CD14-positive monocyte (primary cell): ENCODE results near the gene URB1. TPM values are rescaled to one million over a fixed set of nuclear protein-coding genes. Genes with fewer than 3 reads are reported as not detected.

Experiments
- DNase-seq, 3 donors: peaks; one replicate each; pipeline ENCODE4 v3.0.0-alpha.2; 2011 to 2022
- H2AFZ ChIP-seq: 2 replicates; pipeline ENCODE4 v1.6.0; 2012; ENCODE audit warnings: mild to moderate bottlenecking, low read depth, low read length, inconsistent platforms; ENCODE audit not compliant: insufficient read depth, poor library complexity, severe bottlenecking
- H3K27ac ChIP-seq, 2 donors: 1 replicate in 1 of 2; 2 replicates in 1 of 2; pipeline ENCODE4 v1.5.1; 2012 to 2013; ENCODE audit warnings: low read length in 2 of 2, control low read depth in 1 of 2, inconsistent platforms in 1 of 2, low read depth in 1 of 2, mild to moderate bottlenecking in 1 of 2
- H3K27me3 ChIP-seq, 2 donors: one replicate each; pipeline versions ENCODE4 v1.6.0 to v1.6.1; 2011 to 2013; ENCODE audit warnings: low read length in 2 of 2; ENCODE audit not compliant: control insufficient read depth in 2 of 2, insufficient read depth in 2 of 2
- H3K36me3 ChIP-seq, 2 donors: replicated peaks in 1 of 2; 1 replicate in 1 of 2; 2 replicates in 1 of 2; pipeline versions ENCODE4 v1.5.1 to v1.6.1; 2012 to 2013; ENCODE audit warnings: low read length in 2 of 2, control low read depth in 1 of 2, inconsistent platforms in 1 of 2, mild to moderate bottlenecking in 1 of 2; ENCODE audit not compliant: insufficient read depth in 2 of 2, control insufficient read depth in 1 of 2
- H3K4me1 ChIP-seq, 2 donors: 1 replicate in 1 of 2; 2 replicates in 1 of 2; pipeline versions ENCODE4 v1.5.1 to v1.6.1; 2012 to 2013; ENCODE audit warnings: low read length in 2 of 2, control low read depth in 1 of 2, inconsistent platforms in 1 of 2, mild to moderate bottlenecking in 1 of 2, moderate library complexity in 1 of 2; ENCODE audit not compliant: insufficient read depth in 2 of 2, control insufficient read depth in 1 of 2
- H3K4me2 ChIP-seq: replicated peaks from 2 replicates; pipeline ENCODE3; 2012; ENCODE audit warnings: low read length, moderate library complexity, mild to moderate bottlenecking; ENCODE audit not compliant: poor library complexity, severe bottlenecking; ENCODE audit errors: extremely low read depth
- H3K4me3 ChIP-seq, 3 experiments: fragments of 200-600 bp in 1 of 3; sonication (generic) in 1 of 3; replicated peaks in 1 of 3; 1 replicate in 2 of 3; 2 replicates in 1 of 3; pipeline ENCODE4 v1.5.1; 2011 to 2013; ENCODE audit warnings: low read length in 3 of 3, mild to moderate bottlenecking in 3 of 3, control low read depth in 2 of 3, low read depth in 2 of 3, inconsistent platforms in 1 of 3, moderate library complexity in 1 of 3
- H3K79me2 ChIP-seq: 2 replicates; pipeline ENCODE4 v1.6.0; 2012; ENCODE audit warnings: mild to moderate bottlenecking, control low read depth, inconsistent platforms, low read length, moderate library complexity; ENCODE audit not compliant: insufficient read depth
- H3K9ac ChIP-seq: 2 replicates; pipeline ENCODE4 v1.6.0; 2017; ENCODE audit warnings: low read length, mild to moderate bottlenecking; ENCODE audit not compliant: insufficient read depth, poor library complexity, severe bottlenecking
- H3K9me3 ChIP-seq, 2 donors: replicated peaks in 1 of 2; 1 replicate in 1 of 2; 2 replicates in 1 of 2; pipeline versions ENCODE4 v1.5.1 to v1.6.1; 2012 to 2013; ENCODE audit warnings: low read length in 2 of 2, control low read depth in 1 of 2; ENCODE audit not compliant: control insufficient read depth in 1 of 2, insufficient read depth in 1 of 2
- H4K20me1 ChIP-seq: 2 replicates; pipeline ENCODE4 v1.6.0; 2012; ENCODE audit warnings: mild to moderate bottlenecking, low read length, control low read depth, moderate library complexity; ENCODE audit not compliant: insufficient read depth
- H3K27ac Mint-ChIP-seq, 7 donors: one replicate each; pipeline ENCODE4 v1.8.0; 2020; ENCODE audit warnings: mild to moderate bottlenecking in 7 of 7, mixed read lengths in 7 of 7, moderate library complexity in 6 of 7, inconsistent platforms in 2 of 7
- H3K27me3 Mint-ChIP-seq, 3 donors: one replicate each; pipeline ENCODE4 v1.8.0; 2021 to 2022; ENCODE audit warnings: low read depth in 3 of 3, mild to moderate bottlenecking in 3 of 3, mixed read lengths in 3 of 3, moderate library complexity in 3 of 3, inconsistent platforms in 1 of 3
- H3K36me3 Mint-ChIP-seq, 2 donors: one replicate each; pipeline ENCODE4 v1.8.0; 2020; ENCODE audit warnings: mixed read lengths in 2 of 2, inconsistent platforms in 1 of 2, mild to moderate bottlenecking in 1 of 2
- H3K4me1 Mint-ChIP-seq: one replicate; pipeline ENCODE4 v1.8.0; 2020; ENCODE audit warnings: mild to moderate bottlenecking, mixed read lengths
- H3K4me3 Mint-ChIP-seq, 2 donors: one replicate each; pipeline ENCODE4 v1.8.0; 2020; ENCODE audit warnings: mild to moderate bottlenecking in 2 of 2, mixed read lengths in 2 of 2, moderate library complexity in 1 of 2
- H3K9me3 Mint-ChIP-seq, 7 donors: one replicate each; pipeline ENCODE4 v1.8.0; 2020 to 2022; ENCODE audit warnings: mixed read lengths in 7 of 7, mild to moderate bottlenecking in 6 of 7, moderate library complexity in 6 of 7, inconsistent platforms in 2 of 7
- WGBS: methylation state at CpG from one replicate; pipeline ENCODE4 v1.1.5; 2013; ENCODE audit warnings: missing lambda C conversion rate; ENCODE audit not compliant: insufficient coverage; 5-methylcytosine and 5-hydroxymethylcytosine counted together
- intact Hi-C, 2 donors: fragments of 100-400 bp; cut with micrococcal nuclease; formaldehyde crosslinking; loops; one replicate each; pipeline versions ENCODE4 v1.15.0 to v1.15.1; 2023
- polyA plus RNA-seq, 3 donors: library from polyadenylated mRNA; depleted of rRNA in 1 of 3; unstranded in 2 of 3; stranded (reverse) in 1 of 3; fragments of 300-500 nt in 2 of 3; fragments of >200 nt in 1 of 3; fragmentation: Illumina TruSeq in 2 of 3; gene quantifications; 1 replicate in 2 of 3; 2 replicates in 1 of 3; pipeline ENCODE4 v1.2.3, GENCODE V29; 2012 to 2021
- TF ChIP-seq, protein P1 (sequence below): fragments of 200-600 bp; IDR thresholded peaks from one replicate; pipeline ENCODE4 v1.8.0; 2022; ENCODE audit warnings: antibody characterized with exemption, mild to moderate bottlenecking

URB1 gene
- polyA plus RNA-seq, 3 donors, result 0.25 to 2.4 (median 0.47) TPM

DNA sequence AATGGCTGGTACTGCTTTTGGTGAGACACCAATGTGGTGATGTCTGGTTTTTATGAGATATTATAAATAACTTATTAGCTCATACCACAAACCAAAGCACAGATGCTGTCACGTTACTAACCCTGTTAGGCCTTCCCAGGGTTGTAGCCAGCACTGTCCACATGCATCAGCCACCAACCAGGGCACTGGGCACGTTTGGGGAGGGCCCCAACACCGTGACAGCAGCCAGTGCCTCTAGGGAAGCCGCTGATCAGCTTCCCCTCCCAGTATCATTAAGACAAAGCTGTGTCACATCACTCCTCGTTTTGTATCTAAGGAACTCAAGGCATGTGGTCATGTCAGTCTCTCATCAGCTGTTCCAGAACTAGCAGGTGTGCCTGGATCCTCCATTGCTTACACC lies 13.9 kb downstream of the URB1 start:
- no peak for DNase-seq
- Histone ChIP-seq H3K9me3 (no peaks in the 10 kb centered on the region), H4K20me1 (no peaks in the 10 kb centered on the region), H3K4me2 (no peak overlapping the region), H3K4me3 (no peak overlapping the region), H3K27ac (no peak overlapping the region), H3K9ac (no peak overlapping the region), H3K27me3 (no peaks in the 10 kb centered on the region), H3K79me2 (no peaks in the 10 kb centered on the region), H2AFZ (no peak overlapping the region), H3K36me3 (peaks cover 66 to 97% of the 10 kb centered on the region in 2 donors), H3K4me1 (no peaks in the 10 kb centered on the region)
- Mint-ChIP-seq H3K27me3 (peaks cover 0 to 2% (median 0%) of the 10 kb centered on the region in 3 donors), H3K27ac (no peak overlapping the region), H3K4me3 (no peak overlapping the region), H3K4me1 (no peaks in the 10 kb centered on the region), H3K9me3 (no peaks in the 10 kb centered on the region), H3K36me3 (peaks cover 66 to 80% of the 10 kb centered on the region in 2 donors)
- TF ChIP-seq, protein P1, sequence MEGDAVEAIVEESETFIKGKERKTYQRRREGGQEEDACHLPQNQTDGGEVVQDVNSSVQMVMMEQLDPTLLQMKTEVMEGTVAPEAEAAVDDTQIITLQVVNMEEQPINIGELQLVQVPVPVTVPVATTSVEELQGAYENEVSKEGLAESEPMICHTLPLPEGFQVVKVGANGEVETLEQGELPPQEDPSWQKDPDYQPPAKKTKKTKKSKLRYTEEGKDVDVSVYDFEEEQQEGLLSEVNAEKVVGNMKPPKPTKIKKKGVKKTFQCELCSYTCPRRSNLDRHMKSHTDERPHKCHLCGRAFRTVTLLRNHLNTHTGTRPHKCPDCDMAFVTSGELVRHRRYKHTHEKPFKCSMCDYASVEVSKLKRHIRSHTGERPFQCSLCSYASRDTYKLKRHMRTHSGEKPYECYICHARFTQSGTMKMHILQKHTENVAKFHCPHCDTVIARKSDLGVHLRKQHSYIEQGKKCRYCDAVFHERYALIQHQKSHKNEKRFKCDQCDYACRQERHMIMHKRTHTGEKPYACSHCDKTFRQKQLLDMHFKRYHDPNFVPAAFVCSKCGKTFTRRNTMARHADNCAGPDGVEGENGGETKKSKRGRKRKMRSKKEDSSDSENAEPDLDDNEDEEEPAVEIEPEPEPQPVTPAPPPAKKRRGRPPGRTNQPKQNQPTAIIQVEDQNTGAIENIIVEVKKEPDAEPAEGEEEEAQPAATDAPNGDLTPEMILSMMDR, result no peak
- 85% methylated on average over 4 of the region's 5 CpGs for WGBS
- intact Hi-C loops, result no loop called here

DNA sequence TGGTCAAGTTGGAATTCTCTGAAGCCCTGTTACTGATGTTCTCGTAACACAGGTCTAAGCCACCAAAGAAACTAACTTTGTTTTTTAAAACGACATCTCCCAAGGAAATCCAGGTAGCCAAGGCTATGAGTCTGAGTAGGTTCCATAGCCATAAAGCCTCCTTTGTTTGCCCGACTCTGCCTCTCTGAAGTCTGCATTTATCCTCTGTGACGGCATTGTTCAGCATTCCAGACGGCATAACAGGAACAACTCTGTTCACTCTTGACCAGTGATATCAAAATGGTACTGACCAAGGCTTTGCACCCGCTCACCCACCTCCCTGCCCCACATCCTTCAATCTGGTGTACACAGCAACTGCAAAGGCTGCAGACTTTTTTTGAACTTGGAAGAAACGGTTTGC lies 14.8 kb downstream of the URB1 start:
- H3K9me3 ChIP-seq, result no peaks in the 10 kb centered on the region
- no peak for DNase-seq
- H3K4me3 ChIP-seq, result no peak overlapping the region

More for the DNA sequence above, 14.8 kb downstream of the URB1 start:
- Histone ChIP-seq H3K79me2 (no peaks in the 10 kb centered on the region), H3K9ac (no peak overlapping the region), H4K20me1 (no peaks in the 10 kb centered on the region), H3K4me2 (no peak overlapping the region), H3K27ac (no peak overlapping the region), H2AFZ (no peak overlapping the region), H3K36me3 (peaks cover 56 to 88% of the 10 kb centered on the region in 2 donors), H3K27me3 (no peaks in the 10 kb centered on the region), H3K4me1 (no peaks in the 10 kb centered on the region)
- WGBS, result 82% methylated on average over 6 of the region's 7 CpGs
- Mint-ChIP-seq H3K4me1 (no peaks in the 10 kb centered on the region), H3K27me3 (no peaks in the 10 kb centered on the region), H3K36me3 (peaks cover 60 to 71% of the 10 kb centered on the region in 2 donors), H3K4me3 (no peak overlapping the region), H3K9me3 (no peaks in the 10 kb centered on the region), H3K27ac (peak overlapping the region in 1 of 7 donors; percentile 33)
- intact Hi-C loops, result no loop called here
- TF ChIP-seq, protein P1, result no peak
